H1 (cell line): ENCODE results near the gene DYNLRB1. TPM values are rescaled to one million over a fixed set of nuclear protein-coding genes. Genes with fewer than 3 reads are reported as not detected.

Experiments used
- BCL11A ChIP-seq, 2 experiments: IDR thresholded peaks; one replicate each; pipeline ENCODE4 v1.6.1; 2011; ENCODE audit warnings: low read depth in 2 of 2, low read length in 2 of 2, mild to moderate bottlenecking in 2 of 2
- CBX5 ChIP-seq: fragments of 300-800, 300-1000 bp; sonication (generic); IDR thresholded peaks from 2 replicates; pipeline ENCODE4 v1.7.1; 2016; ENCODE audit warnings: antibody characterized with exemption, low read length, low read depth
- CHD7 ChIP-seq: fragments of 300-600 bp; sonication (generic); IDR thresholded peaks from 2 replicates; pipeline ENCODE4 v1.7.1; 2012; ENCODE audit warnings: low read length, moderate library complexity, mild to moderate bottlenecking, inconsistent platforms; ENCODE audit not compliant: insufficient replicate concordance
- E2F6 ChIP-seq: IDR thresholded peaks from 2 replicates; pipeline ENCODE4 v1.6.1; 2012; ENCODE audit warnings: inconsistent platforms
- GTF2F1 ChIP-seq: IDR thresholded peaks from 2 replicates; pipeline ENCODE4 v1.6.1; 2012; ENCODE audit warnings: low read depth, low read length, improper control_type of control experiment, borderline replicate concordance
- MAFK ChIP-seq: IDR thresholded peaks from 2 replicates; pipeline ENCODE4 v1.6.1; 2012; ENCODE audit warnings: low read depth, mild to moderate bottlenecking, improper control_type of control experiment, low read length
- NRF1 ChIP-seq: IDR thresholded peaks from 2 replicates; pipeline ENCODE4 v1.6.1; 2011; ENCODE audit warnings: mild to moderate bottlenecking, low read depth, low read length, improper control_type of control experiment
- POLR2A ChIP-seq, 2 experiments: IDR thresholded peaks; 1 replicate in 1 of 2; 2 replicates in 1 of 2; pipeline ENCODE4 v1.6.1; 2011; ENCODE audit warnings: low read depth in 2 of 2, low read length in 2 of 2, mild to moderate bottlenecking in 2 of 2; ENCODE audit errors: control extremely low read depth in 1 of 2
- RAD21 ChIP-seq, 2 experiments: IDR thresholded peaks in 1 of 2; conservative IDR thresholded peaks in 1 of 2; 2 replicates each; pipeline ENCODE4 v1.6.1; 2011; ENCODE audit warnings: low read depth in 2 of 2, low read length in 2 of 2, improper control_type of control experiment in 1 of 2, inconsistent platforms in 1 of 2, mild to moderate bottlenecking in 1 of 2, moderate library complexity in 1 of 2
- RXRA ChIP-seq: IDR thresholded peaks from 2 replicates; pipeline ENCODE4 v1.6.1; 2011; ENCODE audit warnings: low read depth, mild to moderate bottlenecking, low read length, moderate library complexity; ENCODE audit not compliant: insufficient read depth
- TCF12 ChIP-seq: IDR thresholded peaks from 2 replicates; pipeline ENCODE4 v1.6.1; 2011; ENCODE audit warnings: low read depth, mild to moderate bottlenecking, low read length
- polyA plus RNA-seq, 7 experiments: library from polyadenylated mRNA; depleted of rRNA in 3 of 7; stranded (reverse) in 5 of 7; unstranded in 2 of 7; fragments of >200 nt in 5 of 7; fragments of 200-250 nt in 2 of 7; gene quantifications; 1 replicate in 5 of 7; 2 replicates in 1 of 7; 4 replicates in 1 of 7; pipeline versions ENCODE4 v1.2.1 to v1.2.3, GENCODE V29; 2011 to 2013; ENCODE audit warnings: missing spikeins in 2 of 7, mixed read lengths in 2 of 7
- total RNA-seq: library from RNA; stranded (reverse); fragmentation: NEBNext Ultra II Directional; extraction: Animal tissue kit (Norgen Biotek cat#: 25700); gene quantifications from 2 replicates; pipeline ENCODE4 v1.2.1, GENCODE V29; 2021

The DYNLRB1 gene
- total and polyA plus RNA-seq, 2 of the 8 experiments (the other 6 are each of a cell fraction or from before 2014, with no cell fraction given): 109 to 214 TPM

DNA sequence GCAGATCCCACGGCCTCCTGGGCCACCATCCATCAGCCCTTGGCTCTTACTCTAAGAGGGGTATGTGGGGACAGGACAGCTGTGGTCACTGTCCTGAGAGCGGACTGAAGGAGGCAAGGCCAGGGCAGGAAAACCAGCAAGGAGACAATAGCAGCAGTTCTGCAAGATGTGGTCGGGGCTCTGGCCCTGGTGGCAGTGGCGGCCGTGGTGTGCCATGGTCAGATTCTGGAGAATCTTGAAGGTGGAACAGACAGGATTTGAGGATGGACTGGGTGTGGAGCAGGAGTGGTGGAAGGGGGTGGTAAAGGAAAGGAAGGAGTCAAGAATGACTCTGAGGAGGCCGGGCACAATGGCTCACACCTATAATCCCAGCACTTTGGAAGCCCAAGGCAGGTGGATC lies 36.3 kb downstream of the DYNLRB1 start (continued):
- TF ChIP-seq CHD7: no peak
- TF ChIP-seq RXRA: no peak
- TF ChIP-seq CBX5: no peak
- TF ChIP-seq RAD21 (IDR thresholded peaks at IDR 0.05 in 1 of 2, conservative IDR thresholded peaks at IDR 0.05 in 1 of 2; ENCODE audit: low read depth in 2 of 2, low read length in 2 of 2): no peak
- no peak for TF ChIP-seq TCF12
- no peak for TF ChIP-seq NRF1
- TF ChIP-seq GTF2F1: no peak
- TF ChIP-seq BCL11A (IDR thresholded peaks at IDR 0.05; ENCODE audit: low read depth in 2 of 2, low read length in 2 of 2): no peak
- no peak for TF ChIP-seq E2F6
- TF ChIP-seq MAFK: no peak
- TF ChIP-seq POLR2A (IDR thresholded peaks at IDR 0.05; ENCODE audit: control extremely low read depth in 1 of 2, low read depth in 2 of 2, low read length in 2 of 2): no peak
